GM19240 (cell line): ENCODE results near the gene CCDC24.
A peak's percentile ranks its signal among the peaks of the same experiment; 100 is the strongest.

Experiments
- DNase-seq: peaks from one replicate; pipeline ENCODE4 v3.0.0; 2011; ENCODE audit warnings: low spot score; ENCODE audit not compliant: insufficient read length

Gene CCDC24

DNA sequence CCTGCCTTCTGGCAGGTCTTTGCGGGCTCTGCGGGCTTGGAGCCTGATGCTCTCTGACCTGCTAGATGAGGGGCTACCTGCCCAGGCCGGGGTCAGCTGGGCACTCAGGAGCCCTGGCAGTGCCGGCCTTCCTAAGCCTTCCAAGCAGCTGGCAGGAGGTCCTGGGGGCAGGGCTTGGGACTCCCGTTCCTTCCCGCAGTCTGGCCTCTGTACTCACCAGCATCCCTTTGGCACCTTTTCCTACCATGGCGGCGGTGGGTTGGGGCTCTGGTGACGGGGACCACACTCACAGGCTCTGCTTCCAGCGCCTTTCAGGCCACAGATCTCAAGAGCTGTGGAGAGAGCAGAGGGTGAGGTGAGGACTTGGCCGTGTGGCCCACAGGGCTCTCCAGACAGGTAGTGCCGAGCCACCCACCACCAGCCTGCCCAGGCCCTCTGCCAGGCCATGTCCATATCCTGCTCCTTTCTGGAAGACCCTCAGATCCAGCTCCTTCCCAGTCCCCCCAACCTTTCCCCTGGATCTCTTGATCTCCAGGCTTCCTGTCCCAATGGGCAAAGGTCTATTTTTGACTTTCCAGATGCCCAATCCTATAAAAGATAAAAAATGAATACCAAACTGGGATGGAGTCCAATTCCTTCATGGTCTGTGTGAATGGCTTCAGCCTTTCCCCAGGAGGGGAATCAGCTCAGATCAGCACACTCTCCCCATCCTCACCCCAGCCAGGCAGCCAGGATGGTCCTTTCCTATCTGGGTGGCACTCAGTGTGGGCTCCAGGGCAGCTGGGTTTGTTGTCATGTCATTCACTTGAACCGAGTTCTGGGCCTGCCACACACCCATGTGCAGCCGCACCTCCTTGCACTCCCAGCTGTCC is 32.9 kb downstream of the CCDC24 start:
- DNase-seq, result no peak

DNA sequence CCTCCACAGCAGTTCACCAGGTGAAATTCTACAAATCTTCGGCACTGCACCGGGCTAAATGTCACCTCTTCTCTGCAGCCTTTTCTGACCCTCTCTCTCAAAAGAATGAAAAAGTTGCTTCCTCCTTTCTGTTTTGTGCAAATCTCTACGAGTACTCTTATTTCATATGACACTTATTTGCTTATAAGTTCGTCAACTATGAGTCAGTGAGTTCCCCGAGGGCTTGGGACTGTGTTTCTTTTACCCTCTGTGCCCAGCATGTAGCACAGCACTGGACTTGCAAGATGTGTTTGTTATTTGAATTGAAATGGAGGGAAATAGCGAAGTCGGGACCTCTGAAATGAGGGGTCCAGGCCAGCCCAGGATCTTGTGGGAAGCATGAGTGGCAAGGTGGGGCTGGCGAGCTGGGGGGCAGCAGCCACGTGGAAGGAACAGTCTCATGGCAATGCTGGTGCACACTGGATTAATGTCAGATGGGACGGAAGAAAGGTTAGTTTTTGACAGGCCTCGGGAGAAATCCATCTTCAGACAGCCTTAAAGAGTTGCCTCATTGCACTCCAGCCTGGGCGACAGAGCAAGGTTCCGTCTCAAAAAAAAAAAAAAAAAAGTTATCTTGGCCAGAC is 33.6 kb downstream of the CCDC24 start:
- DNase-seq, result no peak

DNA sequence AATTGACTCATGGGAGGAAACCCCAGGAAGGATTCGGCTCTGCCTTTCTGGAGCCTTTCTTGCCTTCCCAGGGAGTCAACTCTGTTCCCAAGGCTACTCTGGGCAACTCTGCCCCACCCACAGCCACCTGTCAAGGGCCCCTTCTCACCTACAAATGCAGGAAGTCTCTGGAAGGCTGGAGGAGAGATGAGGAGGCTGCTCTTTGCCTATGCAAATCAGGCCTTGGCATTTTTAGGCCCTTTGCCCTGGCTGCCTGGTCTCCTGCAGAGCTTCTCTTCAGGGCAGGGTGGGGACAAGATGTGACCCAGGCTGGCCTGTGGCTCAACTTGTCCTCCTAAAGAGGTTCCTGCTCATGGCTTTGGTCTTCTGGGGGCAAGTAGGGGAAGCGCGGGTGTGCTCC is 34.4 kb downstream of the CCDC24 start:
- no peak for DNase-seq

DNA sequence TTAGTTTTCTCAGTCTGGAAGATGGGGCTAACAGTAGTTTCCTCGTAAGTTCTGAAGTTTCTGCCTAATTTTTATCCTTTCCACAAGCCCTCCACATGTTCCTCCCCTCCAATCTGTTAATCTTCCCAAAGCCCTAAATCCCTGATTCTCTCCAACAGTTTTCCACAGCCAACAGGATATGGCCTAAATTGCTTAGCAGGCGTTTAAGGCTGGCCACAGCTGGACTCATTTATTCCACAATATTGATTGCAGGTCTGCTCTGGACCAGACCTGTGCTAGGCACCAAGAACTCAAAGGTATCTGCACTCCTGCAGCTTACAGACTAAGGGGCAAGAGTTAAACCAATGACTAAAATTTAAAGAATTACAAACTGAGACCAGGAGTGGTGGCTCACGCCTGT is 35.9 kb downstream of the CCDC24 start:
- DNase-seq, result no peak

DNA sequence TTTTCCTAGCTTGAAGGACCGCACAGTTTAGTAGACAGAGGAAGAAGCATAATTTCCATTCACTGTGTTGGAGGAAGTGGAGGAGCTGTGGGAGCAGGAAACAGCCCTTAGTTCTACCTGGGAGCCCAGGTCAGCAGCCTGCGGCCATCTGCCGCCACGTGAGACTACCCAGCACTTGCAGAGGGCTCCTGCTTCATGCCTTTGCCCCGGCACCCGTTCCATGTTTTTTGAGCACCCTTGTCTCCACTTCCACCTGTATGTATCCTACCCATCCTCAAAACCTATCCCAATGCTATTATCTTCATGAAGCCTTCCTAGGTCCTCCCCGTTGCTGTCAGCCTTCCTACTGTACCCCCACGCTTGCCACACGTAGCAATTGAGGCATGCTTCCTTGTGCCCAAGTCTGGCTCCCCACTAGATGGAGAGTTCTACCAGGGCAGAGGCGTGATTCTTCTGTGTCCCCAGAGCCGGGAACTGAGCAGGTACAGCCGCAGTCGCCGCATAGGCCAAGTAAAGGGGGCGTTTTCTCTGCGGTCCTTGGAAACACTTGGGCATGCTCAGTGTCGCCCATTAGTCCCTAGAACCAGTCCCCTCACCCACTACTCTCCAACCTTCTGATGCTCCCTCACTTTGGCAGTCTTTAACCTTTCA is 38.0 kb downstream of the CCDC24 start:
- DNase-seq, result no peak

DNA sequence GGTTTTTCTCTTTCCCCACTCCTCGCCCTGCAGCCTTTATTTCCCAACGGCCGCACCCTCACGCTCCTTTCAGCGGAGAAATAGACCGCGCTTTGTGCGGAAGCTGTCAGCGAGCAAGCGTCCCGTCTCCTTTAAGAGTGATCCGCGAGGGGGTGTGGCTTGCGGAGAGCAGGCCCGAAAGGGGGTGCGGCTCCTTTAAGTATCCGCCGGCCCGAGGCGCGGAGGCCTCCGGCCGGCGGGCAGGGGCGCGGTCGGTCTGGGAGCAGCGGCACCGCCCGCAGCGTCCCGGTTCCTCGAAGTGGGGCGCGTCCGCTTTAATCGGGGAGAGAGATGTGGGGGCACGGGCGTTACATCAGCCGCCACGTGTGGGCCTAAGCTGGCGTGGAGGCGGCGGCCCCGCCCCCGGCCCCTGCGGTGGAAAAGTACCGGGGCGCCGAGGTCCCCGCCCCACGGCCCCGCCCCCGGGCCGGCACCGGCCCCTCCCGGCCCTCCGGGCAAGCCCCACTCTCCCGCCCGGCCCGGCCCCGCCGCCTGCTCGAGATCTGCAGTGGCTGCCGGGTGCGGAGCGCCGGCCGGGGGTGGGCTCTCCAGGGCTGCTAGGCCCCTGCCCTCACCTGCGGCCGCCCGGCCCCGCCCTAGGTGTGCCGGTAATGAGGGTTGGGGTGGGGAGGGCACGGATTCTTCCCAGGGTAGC is 38.7 kb downstream of the CCDC24 start:
- DNase-seq, result peak; percentile 87

DNA sequence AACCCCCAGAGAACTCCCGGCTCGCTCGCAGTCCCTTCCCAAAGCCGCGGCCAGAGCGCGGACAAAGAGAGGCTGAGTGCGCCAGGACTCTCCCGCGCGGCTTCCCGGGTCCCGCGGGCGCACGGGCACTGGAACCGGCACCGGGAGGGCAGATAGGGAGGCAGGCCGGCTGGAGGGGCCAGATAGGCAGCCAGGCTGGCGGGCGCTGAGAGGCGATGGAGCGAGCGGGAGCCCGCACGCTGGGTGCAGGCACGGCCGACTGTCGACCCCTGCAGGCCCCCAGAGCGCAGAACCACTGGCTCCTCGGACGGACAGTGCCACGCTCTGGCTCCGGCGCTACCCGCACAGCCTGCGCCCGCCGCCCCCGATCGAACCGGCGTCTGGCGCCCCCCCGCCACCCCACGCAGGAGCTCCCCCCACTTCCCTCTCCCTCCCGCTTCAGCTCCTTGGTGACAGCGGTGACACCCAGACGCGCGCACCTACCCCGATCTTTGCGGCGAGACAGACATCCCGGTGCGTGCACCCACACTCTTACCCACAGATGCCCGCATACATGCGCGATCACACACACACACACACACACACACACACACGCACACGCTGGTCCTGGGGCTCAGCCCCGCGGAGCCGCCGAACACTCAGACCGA is 39.3 kb downstream of the CCDC24 start:
- no peak for DNase-seq

DNA sequence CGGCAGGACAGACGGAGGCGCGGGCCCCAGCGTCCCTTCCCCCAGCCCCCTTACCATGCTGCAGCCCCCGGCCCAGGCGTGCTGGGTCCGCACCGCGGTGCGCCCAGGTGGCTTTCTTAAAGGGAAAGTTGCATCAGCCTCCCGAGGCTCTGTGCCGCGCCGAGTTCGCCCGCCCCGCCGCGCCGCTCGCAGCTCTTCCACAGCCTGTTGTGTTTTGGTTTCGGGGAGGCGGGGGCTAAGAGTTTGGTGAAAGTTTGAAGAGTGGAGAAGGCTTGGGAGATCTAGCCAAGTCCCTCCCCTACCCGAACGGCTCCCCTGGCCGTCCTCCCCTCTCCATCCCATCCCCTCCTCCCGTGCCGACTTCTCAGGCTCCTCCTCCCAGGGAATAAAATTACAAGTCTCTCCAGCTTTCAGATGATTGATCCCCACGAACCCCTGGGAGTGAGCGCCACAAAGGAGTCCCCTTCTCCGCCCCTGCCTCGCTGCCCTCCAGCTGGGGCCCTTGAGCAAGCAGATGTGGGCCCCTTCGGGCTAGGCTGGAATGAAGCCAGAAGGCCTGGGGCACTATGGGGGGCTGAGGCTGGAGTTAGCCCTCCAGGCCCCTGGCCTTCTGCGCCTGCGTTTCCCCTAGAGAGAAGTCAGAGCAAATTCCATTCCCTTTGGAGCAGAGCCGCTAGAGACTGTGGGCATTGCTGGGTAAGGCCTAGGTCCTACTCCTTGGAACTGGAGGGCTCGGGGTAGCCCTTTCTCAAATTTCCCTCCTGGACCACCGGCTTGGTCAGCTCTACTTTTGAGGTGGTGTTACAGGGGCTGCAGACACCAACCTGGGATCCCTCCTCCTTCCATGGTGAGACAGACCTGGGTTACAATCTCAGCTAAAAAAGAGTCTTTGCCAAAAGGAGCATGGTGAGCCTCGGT is 40.1 kb downstream of the CCDC24 start, which contains the start of gene SLC6A9:
Gene SLC6A9, minus strand, starts transcription at position 211 of the 918 bp plus-strand sequence. CDS start 7,185 bp downstream, outside the sequence.
- no peak for DNase-seq

DNA sequence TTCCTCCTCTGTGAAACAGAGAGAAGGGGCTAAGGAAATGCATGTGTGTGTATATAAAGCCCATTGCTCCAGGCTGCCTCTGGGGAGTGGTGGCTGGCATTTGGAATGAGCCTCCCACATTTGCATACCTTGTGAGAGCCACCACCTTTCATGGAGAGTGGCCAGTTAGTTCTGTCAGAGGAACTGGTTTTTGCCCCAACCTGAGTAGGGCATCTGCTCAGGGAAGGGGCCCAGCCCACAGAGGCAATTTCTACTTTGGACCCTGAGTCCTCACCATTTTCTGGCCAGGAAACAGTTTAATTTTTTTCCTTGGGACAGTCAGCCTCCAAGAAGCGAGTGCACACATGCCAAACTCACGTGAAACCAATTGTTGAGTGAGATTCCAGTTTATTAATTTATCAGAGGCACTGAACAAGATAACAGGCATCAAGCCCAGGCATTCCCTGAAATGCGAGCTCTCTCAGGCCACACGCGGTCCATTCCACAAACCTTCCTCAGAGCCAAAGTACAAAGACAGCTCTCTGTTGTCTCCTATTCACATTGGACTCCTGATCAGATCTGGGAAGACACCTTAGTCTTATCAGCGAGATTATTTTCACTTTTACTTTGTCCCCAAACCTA is 40.9 kb downstream of the CCDC24 start:
- DNase-seq, result no peak

DNA sequence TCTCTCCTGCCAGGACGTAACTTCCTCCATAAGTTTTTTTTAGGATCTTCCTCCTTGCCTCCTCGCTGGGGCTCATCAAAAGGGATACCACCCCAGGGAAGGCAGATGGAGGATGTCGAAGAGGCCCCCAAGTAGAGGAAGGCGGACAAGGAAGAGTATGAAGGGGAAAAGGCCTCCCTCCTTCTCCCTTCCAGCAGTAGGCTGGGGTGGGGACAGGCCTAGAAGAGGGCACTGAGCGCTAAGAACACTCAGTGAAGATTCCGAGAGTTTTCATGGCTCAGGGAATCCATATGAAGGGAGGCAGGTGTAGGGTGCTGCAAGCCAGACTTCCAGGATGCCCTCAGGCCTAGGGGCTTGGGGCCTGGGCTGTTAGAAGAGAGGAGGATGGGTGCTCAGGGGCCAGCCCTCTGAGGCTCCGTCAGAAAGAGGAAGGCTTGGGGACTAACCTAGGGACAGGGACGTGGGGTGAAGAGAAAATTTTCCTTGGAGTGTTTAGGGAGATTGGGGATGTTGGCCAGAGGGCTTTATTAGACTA is 41.7 kb downstream of the CCDC24 start:
- no peak for DNase-seq

DNA sequence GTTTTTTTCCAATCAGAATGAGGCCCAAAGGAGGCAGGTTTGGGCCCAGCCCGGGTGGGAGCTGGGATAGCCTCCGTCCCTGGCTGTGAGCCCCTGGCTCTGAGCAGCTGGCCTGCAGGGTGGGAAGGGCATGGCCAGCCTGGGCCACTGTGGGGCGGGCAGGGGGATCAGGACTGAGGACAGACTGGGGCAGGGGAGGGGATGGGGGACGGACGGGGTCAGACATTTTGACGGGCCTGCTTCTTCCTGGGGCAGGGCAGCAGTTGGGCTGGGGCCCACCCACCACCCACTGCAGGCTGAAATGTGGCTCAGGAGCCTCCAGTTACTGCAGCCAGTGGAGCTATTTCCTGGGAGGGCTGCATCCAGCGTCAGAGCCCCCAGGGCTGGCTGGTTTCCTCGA is 42.4 kb downstream of the CCDC24 start:
- DNase-seq, result no peak

DNA sequence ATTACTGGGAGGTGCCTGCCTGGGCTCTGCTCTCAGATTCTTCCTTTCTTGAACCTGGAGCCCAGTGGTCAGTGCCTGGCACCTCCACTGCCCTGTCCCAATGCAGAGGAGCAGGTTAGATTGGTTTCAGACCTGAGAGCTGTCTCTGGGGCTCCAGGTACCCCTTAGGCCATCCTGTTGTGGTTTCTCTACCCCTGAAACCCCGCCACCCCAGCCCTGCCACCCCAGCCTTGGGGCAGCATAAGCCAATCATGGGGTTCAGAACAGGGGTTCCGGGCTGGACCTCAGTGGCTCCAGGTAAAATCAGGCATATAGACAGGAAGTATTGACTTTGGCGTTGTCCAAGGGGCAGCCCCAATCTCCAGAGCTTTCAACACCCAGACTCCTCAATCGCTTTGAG is 43.0 kb downstream of the CCDC24 start:
- DNase-seq, result no peak

DNA sequence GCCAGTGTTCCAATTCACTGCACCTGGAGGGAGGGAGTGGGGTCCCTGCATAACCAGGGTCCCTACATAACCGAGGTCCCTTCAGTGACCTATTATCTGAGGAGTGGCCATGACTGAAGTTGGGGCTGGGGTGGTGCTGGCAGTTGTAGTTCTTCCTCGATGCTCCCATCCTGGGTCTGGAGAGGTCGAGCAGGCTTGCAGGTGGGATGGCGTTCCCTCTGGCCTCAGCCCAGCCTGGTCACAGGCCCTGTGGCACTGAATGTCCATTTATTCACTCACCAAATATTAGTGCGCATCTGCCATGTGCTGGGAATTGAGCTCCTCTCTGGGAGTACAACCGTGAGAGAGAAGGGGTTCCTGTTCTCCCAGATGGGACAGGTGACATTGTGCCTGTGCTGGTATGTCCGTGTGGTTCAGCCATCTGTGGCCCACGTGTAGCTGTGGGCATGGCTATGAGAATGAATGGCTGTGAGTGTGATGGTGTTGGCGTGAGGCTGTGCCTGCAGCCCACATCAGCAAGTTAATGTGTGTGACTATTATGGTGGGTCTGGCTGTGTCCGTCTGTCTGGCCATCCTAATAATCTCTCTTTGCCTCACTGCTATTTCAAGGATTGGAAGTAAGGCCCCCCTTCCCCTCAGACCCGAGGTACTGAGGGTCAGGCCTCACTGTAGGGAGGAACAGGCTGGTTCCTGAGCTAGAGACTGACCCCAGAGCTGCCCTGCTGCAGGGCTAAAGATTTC is 43.7 kb downstream of the CCDC24 start:
- no peak for DNase-seq

DNA sequence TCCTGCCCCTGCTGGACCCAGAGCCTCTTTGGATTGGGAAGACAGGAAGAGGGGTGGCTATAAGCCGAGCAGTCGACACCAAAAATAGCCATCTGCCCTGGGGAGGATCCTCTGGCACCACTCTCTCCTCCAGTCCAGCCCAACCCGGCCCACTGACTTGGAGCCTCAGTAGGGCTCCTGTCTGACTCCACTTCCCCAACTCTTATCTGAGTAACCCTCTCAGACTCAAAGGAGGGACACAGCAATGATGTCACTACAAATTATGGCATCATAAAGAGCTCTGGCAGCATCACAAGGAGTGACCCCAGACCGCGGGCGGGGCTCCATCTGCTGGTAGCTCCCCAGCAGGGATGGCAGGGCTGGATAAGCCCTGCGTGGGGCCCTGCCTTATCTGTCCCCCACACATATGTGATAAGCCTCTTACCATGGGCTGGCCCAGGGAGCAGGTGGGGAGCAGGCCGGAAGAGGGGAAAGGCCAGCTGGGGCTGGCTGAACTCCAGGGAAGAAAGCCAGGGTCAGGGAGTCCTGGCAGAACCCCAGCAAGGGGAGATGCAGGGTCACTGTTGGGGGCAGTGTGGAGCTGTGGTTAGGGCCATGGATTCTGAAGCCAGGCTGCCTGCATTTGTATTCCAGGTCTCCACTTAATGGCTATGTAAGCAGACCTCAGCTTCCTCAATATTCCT is 44.5 kb downstream of the CCDC24 start:
- no peak for DNase-seq

DNA sequence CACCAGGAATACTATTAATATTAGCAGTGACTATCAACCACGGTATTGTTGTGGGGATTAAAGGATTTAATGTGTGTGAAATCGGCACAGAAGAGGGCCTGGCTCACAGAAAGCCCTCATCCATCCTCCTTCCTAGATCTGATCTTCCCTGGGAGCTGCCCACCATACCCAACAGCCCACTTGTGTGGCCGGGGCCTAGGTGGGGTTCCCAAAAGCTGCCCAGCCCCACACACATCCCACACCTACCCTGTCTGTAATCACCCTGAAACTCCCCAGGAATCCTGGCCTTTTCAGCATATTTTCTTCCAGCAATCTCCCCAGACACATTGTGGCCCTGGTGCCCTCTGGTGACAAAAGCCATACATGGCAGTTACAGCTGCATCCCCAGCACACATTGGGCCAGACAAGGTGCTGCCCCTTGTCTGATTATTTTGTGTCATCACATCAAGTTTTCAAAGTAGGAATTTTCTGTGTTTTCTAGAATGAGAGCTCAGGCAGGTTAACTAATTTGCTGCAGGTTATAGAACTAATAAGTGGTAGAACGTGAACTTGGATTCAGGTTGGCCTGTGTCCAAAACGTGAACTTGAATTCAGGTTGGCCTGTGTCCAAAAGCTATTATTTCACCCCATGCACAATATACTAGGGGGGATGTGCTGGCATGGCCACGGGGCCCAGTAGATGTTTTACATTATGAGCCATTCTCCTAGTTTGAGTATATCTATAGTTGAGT is 45.2 kb downstream of the CCDC24 start:
- no peak for DNase-seq

DNA sequence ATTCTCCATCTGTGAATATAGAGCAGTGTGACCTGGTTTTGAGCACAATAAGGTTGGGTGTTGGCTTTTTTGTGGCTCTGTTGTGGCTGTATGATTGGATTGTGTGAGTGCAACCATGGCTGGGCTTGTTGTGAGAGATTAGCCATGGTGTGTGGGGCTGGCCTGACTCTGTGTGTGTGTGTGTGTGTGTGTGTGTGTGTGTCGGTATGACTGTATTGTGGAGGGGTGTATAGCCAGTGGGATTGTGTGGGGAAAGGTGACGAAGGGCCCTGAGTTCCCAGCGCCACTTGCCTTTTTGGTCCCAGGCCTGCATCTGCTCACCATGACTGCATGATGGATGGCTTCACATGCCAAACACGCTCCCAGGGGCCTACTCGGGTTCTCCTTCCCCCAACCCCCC is 45.8 kb downstream of the CCDC24 start:
- DNase-seq, result no peak

DNA sequence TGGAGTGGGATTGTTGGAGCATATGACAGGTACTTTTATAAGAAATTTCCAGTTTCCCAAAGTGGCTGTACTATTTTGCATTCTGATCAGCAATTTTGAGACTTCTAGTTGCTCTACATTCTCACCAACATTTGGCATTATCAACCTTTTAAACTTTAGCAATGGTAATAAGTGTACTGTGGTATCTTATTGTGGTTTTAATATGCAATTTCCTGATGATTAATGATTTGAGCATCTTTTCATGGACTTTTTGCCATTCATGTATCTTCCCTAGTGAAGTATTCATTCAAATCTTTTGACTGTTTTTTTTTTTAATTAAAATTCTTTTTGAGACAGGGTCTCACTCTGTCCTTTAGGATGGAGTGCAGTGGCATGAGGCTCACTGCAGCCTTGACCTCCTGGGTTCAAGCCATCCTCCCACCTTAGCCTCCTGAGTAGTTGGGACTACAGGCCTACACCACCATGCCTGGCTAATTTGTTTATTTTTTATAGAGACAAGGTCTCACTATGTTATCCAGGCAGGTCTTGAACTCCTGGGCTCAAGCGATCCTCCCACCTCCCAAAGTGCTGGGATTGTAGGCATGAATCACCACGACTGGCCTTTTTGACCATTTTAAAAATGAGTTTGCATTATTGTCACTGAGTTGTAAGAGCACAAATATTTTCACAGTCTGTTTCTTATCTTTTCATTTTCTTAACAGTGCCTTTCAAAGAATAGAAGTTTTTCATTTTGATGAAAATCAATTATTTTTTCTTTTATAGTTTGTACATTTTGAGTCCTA is 47.7 kb downstream of the CCDC24 start:
- no peak for DNase-seq
